HCT116 (cell line): ENCODE data around the gene MSI2. TPM values are rescaled to one million over a fixed set of nuclear protein-coding genes. Genes with fewer than 3 reads are reported as not detected.

Experiments used
- ATAC-seq: fragments of 200-7000 bp; cut with Tn5 transposase; 2 replicates; pipeline ENCODE4 v1.9.1; 2020; ENCODE audit warnings: mild to moderate bottlenecking, moderate library complexity
- BruUV-seq: library from RNA; stranded (reverse); fragments of 400-500 nt; replicated peaks from 2 replicates; lab custom pipeline; 2021; lab: Mats Ljungman, UMichigan
- CTCF ChIA-PET: fragments of 300-600 bp; sonication (Branson Sonifier 250); formaldehyde crosslinking; loops from one replicate; lab custom pipeline; 2021; ENCODE audit warnings: antibody characterized with exemption; lab: Charles Lee
- POLR2A ChIA-PET: fragments of 300-600, 350-600 bp; sonication (Branson Sonifier 250); formaldehyde crosslinking; loops from one replicate; lab custom pipeline; 2021; ENCODE audit warnings: antibody characterized with exemption; lab: Charles Lee
- RAD21 ChIA-PET, 2 experiments: fragments of 300-600 bp; sonication (Branson Sonifier 250); formaldehyde crosslinking; loops; one replicate each; lab custom pipeline; 2023; ENCODE audit warnings: low total read pairs in 2 of 2; ENCODE audit not compliant: uncharacterized antibody in 2 of 2, unreplicated experiment in 2 of 2, low non-redundant PET in 1 of 2; lab: Charles Lee
- DNase-seq: peaks from one replicate; pipeline ENCODE4 v3.0.0-alpha.2; 2010; ENCODE audit warnings: low read depth, low spot score
- H2AFZ ChIP-seq: fragments of 200-600 bp; shearing (Covaris generic), sonication (generic); 2 replicates; pipeline ENCODE4 v1.6.1; 2017; ENCODE audit warnings: low read depth, mixed run types, mixed read lengths, antibody characterized with exemption, low read length; ENCODE audit not compliant: poor library complexity, severe bottlenecking
- H3K27ac ChIP-seq: 2 replicates; pipeline ENCODE4 v1.5.1; 2012; ENCODE audit warnings: low read depth, low read length
- H3K27me3 ChIP-seq: fragments of 200-600 bp; sonication (generic); 2 replicates; pipeline ENCODE4 v1.6.1; 2016; ENCODE audit warnings: mixed run types, low read length, mixed read lengths; ENCODE audit not compliant: insufficient read depth
- H3K36me3 ChIP-seq, 2 experiments: fragments of 200-500 bp in 1 of 2; fragments of 200-600 bp in 1 of 2; sonication (Bioruptor generic) in 1 of 2; sonication (generic) in 1 of 2; 2 replicates each; pipeline versions ENCODE4 v1.5.1 to v1.6.1; 2014 to 2016; ENCODE audit warnings: low read length in 2 of 2, inconsistent platforms in 1 of 2, mixed read lengths in 1 of 2, mixed run types in 1 of 2; ENCODE audit not compliant: insufficient read depth in 2 of 2, control insufficient read depth in 1 of 2
- H3K4me1 ChIP-seq, 2 experiments: fragments of 200-600 bp in 1 of 2; sonication (generic) in 1 of 2; 2 replicates each; pipeline versions ENCODE4 v1.5.1 to v1.6.1; 2012 to 2017; ENCODE audit warnings: low read length in 2 of 2, inconsistent platforms in 1 of 2, mild to moderate bottlenecking in 1 of 2, mixed read lengths in 1 of 2, mixed run types in 1 of 2, moderate library complexity in 1 of 2; ENCODE audit not compliant: insufficient read depth in 2 of 2, control insufficient read depth in 1 of 2
- H3K4me2 ChIP-seq: fragments of 200-600 bp; sonication (generic); 2 replicates; pipeline ENCODE4 v1.6.1; 2017; ENCODE audit warnings: mixed run types, low read length, mixed read lengths
- H3K4me3 ChIP-seq, 2 experiments: fragments of 200-600 bp in 1 of 2; sonication (generic) in 1 of 2; replicated peaks in 1 of 2; 2 replicates each; pipeline ENCODE4 v1.5.1; 2011 to 2016; ENCODE audit warnings: low read length in 2 of 2, control low read depth in 1 of 2, low read depth in 1 of 2, mild to moderate bottlenecking in 1 of 2, mixed read lengths in 1 of 2, mixed run types in 1 of 2
- H3K79me2 ChIP-seq: fragments of 200-600 bp; sonication (generic); 2 replicates; pipeline ENCODE4 v1.6.1; 2017; ENCODE audit warnings: mild to moderate bottlenecking, mixed run types, low read length, moderate library complexity, mixed read lengths; ENCODE audit not compliant: insufficient read depth
- H3K9ac ChIP-seq: fragments of 200-600 bp; sonication (generic); 2 replicates; pipeline ENCODE4 v1.6.1; 2016; ENCODE audit warnings: low read length, mixed read lengths
- H3K9me2 ChIP-seq: fragments of 200-600 bp; sonication (generic), shearing (Covaris generic); 2 replicates; pipeline ENCODE4 v1.6.1; 2017; ENCODE audit warnings: mixed run types, mild to moderate bottlenecking, moderate library complexity; ENCODE audit not compliant: insufficient read depth
- H3K9me3 ChIP-seq, 2 experiments: fragments of 200-500 bp in 1 of 2; fragments of 200-600 bp in 1 of 2; sonication (Bioruptor generic) in 1 of 2; sonication (generic) in 1 of 2; 2 replicates each; pipeline ENCODE4 v1.6.1; 2014 to 2017; ENCODE audit warnings: low read length in 2 of 2, mixed read lengths in 2 of 2, inconsistent platforms in 1 of 2, low read depth in 1 of 2, mild to moderate bottlenecking in 1 of 2, mixed run types in 1 of 2, moderate library complexity in 1 of 2; ENCODE audit not compliant: control insufficient read depth in 1 of 2, insufficient read depth in 1 of 2
- H4K20me1 ChIP-seq: fragments of 200-600 bp; sonication (generic), shearing (Covaris generic); 2 replicates; pipeline ENCODE4 v1.6.1; 2017; ENCODE audit warnings: mixed run types, mild to moderate bottlenecking, moderate library complexity; ENCODE audit not compliant: insufficient read depth
- ATF3 ChIP-seq: IDR thresholded peaks from 2 replicates; pipeline ENCODE4 v1.6.1; 2012
- CBX3 ChIP-seq: IDR thresholded peaks from 2 replicates; pipeline ENCODE4 v1.6.1; 2012; ENCODE audit warnings: low read depth
- CTCF ChIP-seq, 3 experiments: fragments of 200-600 bp in 1 of 3; sonication (generic) in 1 of 3; IDR thresholded peaks in 2 of 3; conservative IDR thresholded peaks in 1 of 3; 2 replicates each; pipeline ENCODE4 v1.5.1; 2012 to 2017; ENCODE audit warnings: low read depth in 2 of 3, low read length in 2 of 3, antibody characterized with exemption in 1 of 3, borderline replicate concordance in 1 of 3, control low read depth in 1 of 3, mild to moderate bottlenecking in 1 of 3, mixed read lengths in 1 of 3, mixed run types in 1 of 3, moderate library complexity in 1 of 3; ENCODE audit not compliant: insufficient read depth in 1 of 3
- EGR1 ChIP-seq: IDR thresholded peaks from 2 replicates; pipeline ENCODE4 v1.6.1; 2012; ENCODE audit warnings: low read depth
- EZH2 ChIP-seq: fragments of 200-600 bp; sonication (generic); IDR thresholded peaks from 2 replicates; pipeline ENCODE4 v1.6.1; 2017; ENCODE audit warnings: antibody characterized with exemption, mixed run types
- FOSL1 ChIP-seq: IDR thresholded peaks from 2 replicates; pipeline ENCODE4 v1.6.1; 2012; ENCODE audit warnings: low read depth
- JUND ChIP-seq: IDR thresholded peaks from 2 replicates; pipeline ENCODE4 v1.6.1; 2012
- POLR2A ChIP-seq: IDR thresholded peaks from 2 replicates; pipeline ENCODE4 v1.7.0; 2011; ENCODE audit warnings: borderline replicate concordance; ENCODE audit not compliant: insufficient read depth, insufficient read length; ENCODE audit errors: extremely low read depth
- RAD21 ChIP-seq: IDR thresholded peaks from 2 replicates; pipeline ENCODE4 v1.6.1; 2012; ENCODE audit warnings: low read depth, mild to moderate bottlenecking
- SP1 ChIP-seq: IDR thresholded peaks from 2 replicates; pipeline ENCODE4 v1.6.1; 2012; ENCODE audit warnings: low read depth
- SRF ChIP-seq: IDR thresholded peaks from 2 replicates; pipeline ENCODE4 v1.6.1; 2012; ENCODE audit warnings: low read depth
- YY1 ChIP-seq: IDR thresholded peaks from 2 replicates; pipeline ENCODE4 v1.6.1; 2011; ENCODE audit warnings: low read length, low read depth, moderate library complexity, mild to moderate bottlenecking; ENCODE audit not compliant: insufficient replicate concordance; ENCODE audit errors: extremely low read depth
- intact Hi-C: fragments of 100-400 bp; cut with micrococcal nuclease; formaldehyde crosslinking; loops from 2 replicates; pipeline ENCODE4 v1.10.0; 2022
- total RNA-seq: library from RNA; stranded (reverse); gene quantifications from one replicate; pipeline ENCODE4 v1.2.1, GENCODE V29; 2021; ENCODE audit not compliant: unreplicated experiment

Gene MSI2
- total RNA-seq, 1 experiment from 2014 or later = 137 TPM

- H3K36me3 ChIP-seq = no peaks in the 10 kb centered on the region; a peak in 1 of 4 replicates
- H4K20me1 ChIP-seq = no peaks in the 10 kb centered on the region
- ATAC-seq = peak; percentile 58
- TF ChIP-seq FOSL1 (no peak), CTCF (IDR thresholded peaks at IDR 0.05 in 2 of 3, conservative IDR thresholded peaks at IDR 0.05 in 1 of 3; ENCODE audit: borderline replicate concordance in 1 of 3, insufficient read depth in 1 of 3, low read depth in 2 of 3, low read length in 2 of 3) (peak; percentile 28 to 45 (median 28); a peak in 4 of 6 replicates), YY1 (no peak), ATF3 (no peak), SRF (no peak), SP1 (no peak), CBX3 (no peak), EGR1 (no peak), EZH2 (no peak), POLR2A (no peak), JUND (no peak), RAD21 (peak; percentile 44)
- no peak overlapping the region for H3K4me3 ChIP-seq
- no peak overlapping the region; the same call in 1 of the 2 replicates for H3K27ac ChIP-seq
- no peak for DNase-seq
- ChIA-PET CTCF (interaction anchor here (1.4 to 2.9 kb wide), 2 partner anchors 22 to 158 kb away, joined by 4 to 13 read pairs; no protein-coding TSS in a partner anchor), POLR2A (no interaction called here), RAD21 (no interaction called here)
- intact Hi-C loops = no loop called here
- no peaks in the 10 kb centered on the region for H3K9me3 ChIP-seq
- H3K9ac ChIP-seq = no peak overlapping the region
- no peak overlapping the region for H3K4me2 ChIP-seq
- BruUV-seq = no TSS peak
- H3K79me2 ChIP-seq = peaks cover 10% of the 10 kb centered on the region; the same call in 1 of the 2 replicates
- peaks cover 12 to 27% of the 10 kb centered on the region in 2 experiments; a peak in 2 of 4 replicates for H3K4me1 ChIP-seq
- H3K27me3 ChIP-seq = no peaks in the 10 kb centered on the region
- H2AFZ ChIP-seq = no peak overlapping the region
- no peaks in the 10 kb centered on the region for H3K9me2 ChIP-seq
Observed at GRCh38 chr17:57401556-57402488, 145.5 kb downstream of the MSI2 start.
